SIG-M5 (cell line): Measurements from ENCODE around the gene ZMYND8.
"Not testable (repeated sequence)": the region's sequence is repeated elsewhere in the genome, so short reads cannot be mapped to it uniquely, and the experiment has no call there.

Experiments
- DNase-seq: peaks from one replicate; lab custom pipeline; 2025; lab: John Stamatoyannopoulos, UW

ZMYND8 gene

GRCh38 chr20:47204008-47204849 lies 152.3 kb downstream of the ZMYND8 start:
- DNase-seq: no peak

DNA sequence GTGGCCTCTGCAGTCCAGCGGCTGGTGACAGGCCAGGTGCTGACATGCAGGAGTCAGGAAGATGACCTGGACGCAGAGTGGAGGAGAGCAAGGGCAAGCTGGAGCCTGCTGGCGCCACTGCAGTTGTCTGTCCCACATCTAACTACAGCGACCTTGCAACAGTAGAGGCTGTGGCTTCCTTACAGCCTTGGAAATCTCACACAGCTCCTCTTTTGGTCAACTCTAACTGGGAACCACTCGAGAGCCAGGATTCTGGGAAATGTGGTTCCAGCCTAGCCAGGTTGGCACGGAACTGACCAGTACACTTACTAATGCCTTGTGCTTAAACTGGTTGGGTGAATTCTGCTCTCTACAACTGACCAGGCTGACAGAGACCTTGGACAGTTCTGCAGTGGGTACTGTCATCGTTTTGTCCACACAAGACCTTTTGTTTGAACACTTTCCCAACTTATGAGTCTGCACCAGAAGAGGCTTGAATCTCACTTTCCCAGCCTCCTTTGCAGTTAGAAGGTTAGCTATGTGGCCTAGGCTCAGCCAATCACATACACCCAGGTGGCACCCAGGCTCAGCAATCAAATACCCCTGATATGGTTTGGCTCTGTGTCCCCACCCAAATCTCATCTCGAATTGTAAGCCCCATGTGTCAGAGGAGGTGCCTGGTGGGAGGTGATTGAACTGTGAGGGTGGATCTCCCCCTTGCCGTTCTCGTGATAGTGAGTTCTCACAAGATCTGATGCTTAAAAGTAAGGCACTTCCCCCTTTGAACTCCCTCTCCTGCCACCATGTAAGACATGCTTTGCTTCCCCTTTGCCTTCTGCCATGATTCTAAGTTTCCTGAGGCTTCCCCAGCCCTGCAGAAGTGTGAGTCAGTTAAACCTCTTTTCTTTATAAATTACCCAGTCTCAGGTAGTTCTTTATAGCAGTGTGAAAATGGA lies 153.5 kb downstream of the ZMYND8 start:
- no peak for DNase-seq

DNA sequence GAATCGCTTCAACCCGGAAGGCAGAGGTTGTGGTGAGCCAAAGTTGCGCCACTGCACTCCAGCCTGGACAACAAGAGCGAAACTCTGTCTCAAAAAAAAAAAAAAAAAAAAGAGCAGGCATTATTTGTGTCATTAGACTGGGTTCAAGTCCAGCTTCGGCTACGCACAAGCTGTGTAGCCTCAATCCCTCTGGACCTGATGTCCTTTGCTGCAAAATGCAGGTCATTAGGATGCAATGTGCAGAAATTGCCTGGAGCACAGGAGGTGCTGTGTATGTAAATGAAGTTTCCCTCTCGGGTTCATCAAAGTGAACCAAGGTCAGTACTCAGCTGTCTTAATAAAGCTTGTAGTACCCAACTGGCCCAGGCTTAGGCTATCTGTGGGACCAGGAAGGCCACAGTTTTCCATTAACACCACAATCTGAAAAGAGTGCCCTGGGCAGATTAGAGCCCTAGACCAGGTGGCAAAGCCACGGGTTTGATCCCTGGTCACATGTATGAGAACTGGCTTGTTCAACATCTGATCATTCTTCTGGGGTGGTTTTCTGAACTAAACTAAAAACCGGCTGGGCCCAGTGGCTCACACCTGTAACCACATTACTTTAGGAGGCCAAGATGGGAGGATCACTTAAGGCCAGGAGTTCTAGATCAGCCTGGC lies 155.3 kb downstream of the ZMYND8 start:
- DNase-seq: no peak

DNA sequence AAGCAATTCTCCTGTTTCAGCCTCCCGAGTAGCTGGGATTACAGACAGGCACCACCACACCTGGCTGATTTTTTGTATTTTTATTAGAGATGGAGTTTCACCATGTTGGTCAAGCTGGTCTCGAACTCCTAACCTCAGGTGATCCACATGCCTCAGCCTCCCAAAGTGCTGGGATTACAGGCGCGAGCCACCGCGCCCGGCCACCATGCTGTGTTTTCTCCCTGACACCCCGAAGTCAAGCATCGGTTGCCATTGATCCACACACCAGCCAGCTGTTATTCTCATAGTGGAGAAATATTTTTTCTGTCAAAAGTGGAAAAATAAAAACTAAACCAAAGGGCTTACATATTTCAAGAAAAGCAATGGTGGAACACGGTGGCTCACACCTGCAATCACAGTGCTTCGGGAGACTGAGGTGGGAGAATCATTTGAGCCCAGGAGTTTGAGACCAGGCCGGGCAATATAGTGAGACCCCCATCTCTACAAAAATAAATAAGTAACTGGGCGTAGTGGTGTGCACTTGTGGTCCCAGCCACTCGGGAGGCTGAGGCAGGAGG lies 157.4 kb downstream of the ZMYND8 start:
- no peak for DNase-seq

DNA sequence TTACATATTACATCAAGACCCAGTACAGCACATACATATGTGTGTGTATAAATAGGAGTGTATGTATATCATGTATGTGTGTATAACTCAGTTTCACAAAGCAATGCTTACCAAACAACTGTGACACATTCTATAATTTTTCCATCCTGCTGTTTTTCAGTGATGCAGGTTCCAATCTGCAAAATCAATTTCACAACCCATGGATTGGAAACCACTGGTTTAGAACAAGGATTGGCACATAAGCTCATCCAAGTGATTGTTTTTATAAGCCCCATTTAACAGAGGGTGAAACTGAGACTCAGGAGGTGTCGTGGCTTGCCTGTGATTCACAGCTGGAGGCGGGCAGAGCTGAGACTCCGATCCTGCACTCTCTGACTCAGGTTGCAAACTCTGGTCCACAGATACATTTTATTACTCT lies 158.2 kb downstream of the ZMYND8 start:
- DNase-seq: no peak

- no peak for DNase-seq
Measured at GRCh38 chr20:47196091-47197081, 160.1 kb downstream of the ZMYND8 start.

DNA sequence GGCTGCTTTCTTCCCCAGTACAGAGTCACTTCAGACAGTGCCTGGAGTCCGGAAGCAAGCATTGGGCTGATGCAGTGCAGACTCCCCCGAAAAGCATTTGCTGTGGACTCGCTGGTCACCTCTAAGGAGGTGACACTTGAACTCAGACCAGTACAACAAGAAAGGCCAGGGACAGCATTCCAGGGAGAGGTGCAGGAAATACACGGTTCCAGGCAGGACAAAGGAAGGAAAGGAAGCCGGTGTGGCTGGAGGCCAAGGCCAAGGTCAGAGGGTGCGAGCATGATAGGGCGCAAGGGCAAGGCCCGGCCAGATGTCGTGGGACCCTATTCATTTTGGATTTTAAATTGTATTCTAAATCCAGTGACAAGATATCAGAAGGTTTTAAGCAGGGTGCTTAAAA lies 160.9 kb downstream of the ZMYND8 start:
- no peak for DNase-seq

DNA sequence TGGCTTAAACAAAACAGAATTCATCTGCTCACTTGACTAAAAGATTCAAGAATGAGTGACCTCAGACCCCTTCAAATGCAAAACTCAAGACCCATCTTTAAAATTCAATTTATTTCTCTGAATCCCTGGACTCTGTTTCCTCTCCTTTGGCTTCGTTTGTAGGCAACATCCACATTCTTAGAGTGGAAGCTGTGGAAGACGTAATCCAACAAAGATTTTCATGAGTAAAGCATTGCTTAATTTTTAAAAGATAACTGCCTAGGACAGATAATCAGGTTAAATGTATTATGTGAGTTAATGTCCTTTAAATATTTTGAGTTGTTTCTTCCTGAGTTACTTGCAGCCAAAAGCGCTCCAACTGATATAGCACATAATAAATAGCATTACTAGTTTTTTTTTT lies 164.5 kb downstream of the ZMYND8 start:
- DNase-seq: no peak

- no peak for DNase-seq
Measured at GRCh38 chr20:47191074-47191673, 165.3 kb downstream of the ZMYND8 start.

DNA sequence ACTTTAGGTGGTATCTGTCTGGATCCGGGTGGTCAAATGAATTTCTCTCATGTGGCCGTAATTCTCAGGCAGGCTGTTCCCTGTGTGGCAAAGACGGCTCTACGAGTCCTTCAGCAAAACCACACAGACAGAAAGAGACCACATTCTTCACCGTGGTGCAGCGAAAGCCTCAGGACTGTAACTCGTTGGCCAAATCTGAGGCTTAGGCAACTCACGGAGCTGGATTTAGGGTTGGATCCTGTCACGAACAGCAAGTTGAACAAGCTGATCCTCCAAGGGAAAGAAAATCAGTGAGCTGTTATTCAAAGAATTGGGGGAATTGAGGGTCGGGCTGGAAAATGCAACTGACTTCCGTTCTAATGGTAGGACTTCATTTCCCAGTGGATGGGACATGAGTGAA lies 167.4 kb downstream of the ZMYND8 start:
- no peak for DNase-seq

- no peak for DNase-seq
Measured at GRCh38 chr20:47188540-47188939, 168.0 kb downstream of the ZMYND8 start.

DNA sequence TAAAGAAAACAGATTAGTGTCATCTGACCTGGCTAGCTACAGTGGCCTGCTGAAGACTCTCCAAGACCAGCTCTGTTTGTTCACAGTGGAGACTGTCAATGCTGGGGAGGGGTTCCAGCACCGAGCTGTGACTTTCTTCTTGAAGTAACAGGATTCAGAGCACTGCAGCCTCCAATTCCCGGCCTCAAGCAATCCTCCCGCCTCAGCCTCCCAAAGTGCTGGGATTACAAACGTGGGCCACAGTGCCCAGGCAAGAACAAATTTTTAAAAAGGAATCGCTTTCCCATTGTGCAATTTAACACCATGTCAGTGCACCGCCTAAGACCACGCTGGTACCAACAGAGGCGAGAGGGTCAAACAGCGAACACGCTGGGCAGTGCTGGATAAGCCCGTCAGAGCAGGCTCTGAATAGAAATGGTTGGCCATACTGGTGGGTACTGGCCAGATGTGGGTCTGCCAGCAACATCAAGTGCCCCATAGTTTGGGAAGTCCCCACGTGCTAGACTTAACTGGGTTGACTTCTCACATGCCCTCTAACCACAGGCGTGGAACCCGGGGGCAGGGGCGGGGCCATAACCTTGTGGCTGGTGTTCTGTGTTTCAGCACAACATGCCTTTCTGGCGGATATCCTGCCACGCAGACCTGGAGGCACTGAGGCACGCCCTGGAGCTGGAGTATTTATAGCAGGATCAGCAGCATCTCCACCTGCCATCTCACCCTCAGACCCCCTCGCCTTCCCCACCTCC lies 168.9 kb downstream of the ZMYND8 start:
- no peak for DNase-seq

GRCh38 chr20:47183367-47183766 lies 173.1 kb downstream of the ZMYND8 start:
- DNase-seq: no peak

GRCh38 chr20:47181056-47181862 lies 175.2 kb downstream of the ZMYND8 start:
- peak; percentile 21 for DNase-seq

DNA sequence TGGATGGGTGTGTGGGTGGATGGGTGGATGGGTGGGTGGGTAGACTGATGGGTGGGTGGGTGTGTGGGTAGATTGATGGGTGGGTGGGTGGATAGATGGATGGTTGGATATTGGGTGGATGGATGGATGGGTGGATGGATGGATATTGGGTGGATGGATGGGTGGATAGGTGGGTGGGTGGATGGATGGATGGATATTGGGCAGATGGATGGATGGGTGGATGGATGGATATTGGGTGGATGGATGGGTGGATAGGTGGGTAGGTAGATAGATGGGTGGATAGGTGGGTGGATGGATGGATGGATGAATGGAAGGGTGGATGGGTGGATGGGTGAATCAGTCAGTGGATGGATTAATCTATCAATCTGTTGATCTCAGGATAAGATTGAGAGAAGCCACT lies 177.2 kb downstream of the ZMYND8 start:
- DNase-seq: no peak

DNA sequence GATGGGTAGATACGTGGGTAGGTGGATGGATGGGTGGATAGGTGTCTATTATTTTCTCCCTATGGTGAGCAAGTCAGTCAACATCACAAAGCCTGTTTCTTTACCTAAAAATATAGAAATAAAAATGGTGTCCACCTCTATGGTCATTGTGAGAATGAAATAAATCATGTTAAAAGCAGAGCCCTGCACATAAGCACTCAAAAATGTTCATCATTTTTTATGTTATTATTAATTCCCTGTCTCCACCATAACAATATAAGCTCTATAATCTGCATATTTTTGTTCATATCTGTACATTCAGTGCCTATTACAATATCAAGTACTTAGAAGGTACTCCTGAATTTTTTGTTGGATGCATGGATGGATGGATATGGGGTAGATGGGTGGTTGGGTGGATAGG lies 177.6 kb downstream of the ZMYND8 start:
- no peak for DNase-seq

DNA sequence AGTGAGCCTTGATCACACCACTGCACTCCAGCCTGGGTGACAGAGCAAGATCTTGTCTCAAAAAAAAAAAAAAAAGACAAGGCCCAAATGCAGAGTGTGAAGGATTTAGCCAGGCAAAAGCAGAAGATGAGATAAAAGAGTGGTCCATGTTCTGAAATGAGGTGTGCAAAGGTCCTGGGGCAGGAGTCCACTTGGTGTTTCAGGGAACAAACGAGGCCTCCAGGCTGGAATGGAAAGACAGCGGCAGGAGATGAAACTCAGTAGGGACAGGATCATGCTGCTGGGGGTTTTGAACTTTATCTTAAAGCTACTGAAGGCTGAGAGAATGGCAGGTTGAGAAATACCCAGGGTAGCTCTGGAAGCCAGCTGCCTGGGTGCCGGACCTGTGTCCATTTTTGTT lies 178.2 kb downstream of the ZMYND8 start:
- no peak for DNase-seq

DNA sequence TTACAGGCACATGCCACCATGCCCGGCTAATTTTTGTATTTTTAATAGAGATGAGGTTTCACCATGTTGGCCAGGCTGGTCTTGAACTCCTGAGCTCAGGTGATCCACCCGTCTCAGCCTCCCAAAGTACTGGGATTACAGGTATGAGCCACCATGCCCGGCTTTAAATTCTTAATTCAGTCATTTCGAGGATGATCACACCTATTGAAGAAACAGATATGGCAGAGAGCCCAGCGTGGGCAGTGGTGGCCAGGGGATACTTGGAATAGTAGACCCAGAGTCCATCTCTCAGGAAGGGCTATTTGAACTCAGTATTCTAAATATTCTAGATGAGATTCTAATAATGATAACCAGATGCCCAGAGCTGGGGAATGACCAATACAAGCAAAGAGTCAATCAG lies 180.3 kb downstream of the ZMYND8 start:
- not testable (repeated sequence) for DNase-seq

DNA sequence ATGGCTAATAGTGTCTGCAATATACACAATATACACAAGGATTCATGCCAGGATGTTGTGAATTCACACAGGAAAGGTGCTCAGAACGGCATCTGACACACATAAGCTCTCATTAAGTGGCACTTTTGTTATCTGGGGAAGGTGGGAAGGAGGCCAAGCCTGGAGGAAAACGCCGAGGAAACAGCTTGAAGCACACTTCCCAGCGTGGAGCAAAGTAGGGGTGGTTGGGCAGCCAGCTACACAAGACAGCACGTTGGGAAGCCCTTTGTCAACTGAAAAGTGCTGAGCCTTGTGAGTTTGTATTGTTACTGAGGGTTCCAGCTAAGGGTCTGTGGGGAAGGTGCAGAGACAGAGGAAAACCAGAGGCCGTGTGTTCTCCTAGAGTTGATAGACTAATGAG lies 181.0 kb downstream of the ZMYND8 start:
- no peak for DNase-seq
